ENCODE data around the gene SLC22A23. TPM values are rescaled to one million over a fixed set of nuclear protein-coding genes. Genes with fewer than 3 reads are reported as not detected.

SLC22A23 gene
- total and polyA plus RNA-seq, 8 donors: 5.9 to 241 (median 18.9) TPM

GRCh38 chr6:3258720-3259490, 197.9 kb downstream of the SLC22A23 start, which contains the start of gene PSMG4:
Gene PSMG4, plus strand, starts transcription at chr6:3258947. Its CDS starts 76 bp downstream, at chr6:3259023.
- WGBS, 5 donors: 0 to 1% (median 0%) methylated on average over 15 to 80 of the region's 80 CpGs
- no peak for TF ChIP-seq POLR2A (IDR thresholded peaks at IDR 0.05)
- no peak for TF ChIP-seq EP300 (IDR thresholded peaks at IDR 0.05)
- TF ChIP-seq POLR2AphosphoS5 (IDR thresholded peaks at IDR 0.05): peak; percentile 72 to 93 (median 78)
- TF ChIP-seq CTCF (IDR thresholded peaks at IDR 0.05): peak in 1 of 7 experiments; percentile 8
- peak within 1 kb of the TSS; percentile 84 to 100 (median 92) for H3K4me3 ChIP-seq
- no peaks in the 10 kb centered on the region for H3K27me3 ChIP-seq
- peaks cover 0 to 7% (median 6%) of the 10 kb centered on the region in 4 donors for H3K36me3 ChIP-seq
- peaks cover 28 to 49% (median 39%) of the 10 kb centered on the region in 4 donors for H3K4me1 ChIP-seq
- H3K27ac ChIP-seq: peak within 1 kb of the TSS; percentile 83 to 90 (median 84)
- peak; percentile 96 to 97 for DNase-seq
- H3K9me3 ChIP-seq: no peaks in the 10 kb centered on the region
- intact Hi-C loops (cut with DNase I; ENCODE audit: low total_unique reads): loop anchor here (10.0 kb wide), 1 partner anchor 134 kb away; no protein-coding TSS in a partner anchor

DNA sequence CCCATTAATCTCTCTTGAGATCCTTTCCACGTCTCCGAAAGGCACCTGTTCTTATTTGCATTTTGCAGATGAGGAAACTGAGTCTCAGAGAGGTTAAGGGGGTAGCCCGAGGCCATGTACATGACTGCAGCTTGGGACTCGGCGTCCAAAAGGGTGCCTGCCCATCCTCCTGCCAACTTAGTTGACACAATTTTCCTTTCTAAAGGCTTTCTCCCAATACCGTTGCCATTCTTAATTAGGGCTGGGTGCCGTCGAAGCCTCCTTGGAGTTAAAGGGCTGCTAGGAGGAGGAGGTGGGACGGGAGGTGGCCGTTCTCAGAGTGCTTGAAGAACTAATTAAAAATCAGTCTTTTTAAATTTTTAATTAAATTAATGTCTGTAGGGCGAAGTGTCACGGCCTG, 198.6 kb downstream of the SLC22A23 start:
- Histone ChIP-seq H3K4me1 (peaks cover 28 to 42% (median 36%) of the 10 kb centered on the region in 4 donors), H3K9me3 (no peaks in the 10 kb centered on the region), H3K27me3 (no peaks in the 10 kb centered on the region), H3K4me3 (peak overlapping the region; percentile 84 to 100 (median 92)), H3K36me3 (no peaks in the 10 kb centered on the region), H3K27ac (peak overlapping the region; percentile 47 to 90 (median 83))
- no peak for TF ChIP-seq EP300 (IDR thresholded peaks at IDR 0.05)
- no peak for TF ChIP-seq POLR2AphosphoS5 (IDR thresholded peaks at IDR 0.05)
- no peak for TF ChIP-seq POLR2A (IDR thresholded peaks at IDR 0.05)
- TF ChIP-seq CTCF (IDR thresholded peaks at IDR 0.05): no peak
- intact Hi-C loops (cut with DNase I; ENCODE audit: low total_unique reads): loop anchor here (10.0 kb wide), 1 partner anchor 133 kb away; no protein-coding TSS in a partner anchor
- WGBS, 5 donors: 46 to 54% (median 52%) methylated on average over 12 of the region's 12 CpGs
- no peak for DNase-seq

DNA sequence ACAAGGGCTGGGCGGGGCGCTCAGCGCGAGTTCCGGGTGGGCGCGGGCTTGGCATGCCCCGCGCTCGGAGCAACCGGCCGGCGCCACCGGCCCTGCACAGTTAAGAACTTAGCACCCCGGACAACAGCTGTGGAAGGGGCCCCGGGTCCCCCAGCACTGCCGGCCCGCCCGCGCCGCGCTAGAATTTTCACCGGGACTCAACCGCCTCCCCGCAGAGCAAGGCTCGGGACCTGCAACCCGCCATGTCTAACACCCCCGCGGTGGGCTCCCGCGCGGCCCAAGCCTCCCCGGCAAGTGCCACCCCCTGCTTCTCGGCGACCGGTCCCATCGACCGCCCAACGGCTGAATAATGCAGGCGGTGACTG, 203.3 kb downstream of the SLC22A23 start:
- Histone ChIP-seq H3K4me1 (peaks cover 7 to 25% (median 15%) of the 10 kb centered on the region in 4 donors), H3K4me3 (no peak overlapping the region), H3K27me3 (peaks cover 0 to 3% (median 0%) of the 10 kb centered on the region in 3 donors), H3K27ac (no peak overlapping the region), H3K36me3 (no peaks in the 10 kb centered on the region), H3K9me3 (no peaks in the 10 kb centered on the region)
- 93 to 98% (median 96%) methylated on average over 30 to 40 of the region's 40 CpGs for WGBS, 5 donors
- DNase-seq: no peak
- intact Hi-C loops (cut with DNase I; ENCODE audit: low total_unique reads): loop anchor here (10.0 kb wide), 1 partner anchor 129 kb away; no protein-coding TSS in a partner anchor
- TF ChIP-seq CTCF (IDR thresholded peaks at IDR 0.05): no peak
- TF ChIP-seq POLR2A (IDR thresholded peaks at IDR 0.05): no peak
- no peak for TF ChIP-seq EP300 (IDR thresholded peaks at IDR 0.05)
- TF ChIP-seq POLR2AphosphoS5 (IDR thresholded peaks at IDR 0.05): no peak

- intact Hi-C loops (cut with DNase I; ENCODE audit: low total_unique reads): loop anchor here (10.0 kb wide), 1 partner anchor 128 kb away; no protein-coding TSS in a partner anchor
- DNase-seq: no peak
- 92 to 98% (median 93%) methylated on average over 21 to 22 of the region's 22 CpGs for WGBS, 5 donors
These were observed 203.8 kb downstream of the SLC22A23 start for GRCh38 chr6:3252861-3253596.

More at GRCh38 chr6:3252861-3253596, 203.8 kb downstream of the SLC22A23 start:
- no peaks in the 10 kb centered on the region for H3K9me3 ChIP-seq
- no peak for TF ChIP-seq CTCF (IDR thresholded peaks at IDR 0.05)
- no peak for TF ChIP-seq POLR2A (IDR thresholded peaks at IDR 0.05)
- TF ChIP-seq EP300 (IDR thresholded peaks at IDR 0.05): no peak
- TF ChIP-seq POLR2AphosphoS5 (IDR thresholded peaks at IDR 0.05): no peak
- H3K27me3 ChIP-seq: peaks cover 0 to 9% (median 0%) of the 10 kb centered on the region in 3 donors
- no peak overlapping the region for H3K4me3 ChIP-seq
- H3K27ac ChIP-seq: no peak overlapping the region
- H3K36me3 ChIP-seq: no peaks in the 10 kb centered on the region
- H3K4me1 ChIP-seq: peaks cover 5 to 25% (median 17%) of the 10 kb centered on the region in 4 donors

Measured in stomach (tissue), 9 donors.